Activated CD8-positive, alpha-beta memory T cell treated with anti-CD3 and anti-CD28 coated beads, Interleukin-2, amount 10 ng/mL, durations not matched to agents 7 days and 5 days (primary cell): ENCODE measurements around the gene ANKRD2. TPM values are rescaled to one million over a fixed set of nuclear protein-coding genes. Genes with fewer than 3 reads are reported as not detected.

ENCODE experiments used
- ATAC-seq: fragments of 150-1000 bp; cut with Tn5 transposase; one replicate; pipeline ENCODE4 v1.10.0; 2021; ENCODE audit warnings: moderate library complexity
- CTCF ChIA-PET: fragments of 350-600 bp; sonication (Branson Sonifier 250); formaldehyde crosslinking; loops from one replicate; lab custom pipeline; 2021; ENCODE audit warnings: antibody characterized with exemption; lab: Charles Lee
- DNase-seq: peaks from one replicate; pipeline ENCODE4 v3.0.0-alpha.2; 2020
- H3K27ac Mint-ChIP-seq: one replicate; pipeline ENCODE4 v1.8.0; 2021; ENCODE audit warnings: mild to moderate bottlenecking, mixed read lengths
- H3K27me3 Mint-ChIP-seq: one replicate; pipeline ENCODE4 v1.8.0; 2021; ENCODE audit warnings: mixed read lengths
- H3K36me3 Mint-ChIP-seq: one replicate; pipeline ENCODE4 v1.8.0; 2021; ENCODE audit warnings: mild to moderate bottlenecking, mixed read lengths
- H3K4me1 Mint-ChIP-seq: one replicate; pipeline ENCODE4 v1.8.0; 2021; ENCODE audit warnings: mixed read lengths
- H3K4me3 Mint-ChIP-seq: one replicate; pipeline ENCODE4 v1.8.0; 2021; ENCODE audit warnings: mild to moderate bottlenecking, moderate library complexity, mixed read lengths
- H3K9me3 Mint-ChIP-seq: one replicate; pipeline ENCODE4 v1.8.0; 2022; ENCODE audit warnings: low read depth, mixed read lengths
- total RNA-seq, 2 experiments: library from RNA; stranded (reverse); gene quantifications; one replicate each; pipeline ENCODE4 v1.2.3, GENCODE V29; 2021

The ANKRD2 gene
- total RNA-seq, 2 experiments from 2014 or later, result 0.26 to 0.67 TPM

- Mint-ChIP-seq H3K36me3 (no peaks in the 10 kb centered on the region), H3K27ac (no peak overlapping the region), H3K4me1 (peaks cover 4% of the 10 kb centered on the region), H3K4me3 (no peak overlapping the region), H3K27me3 (no peaks in the 10 kb centered on the region), H3K9me3 (no peaks in the 10 kb centered on the region)
- ATAC-seq, result no peak
- no peak for DNase-seq
- CTCF ChIA-PET, result interaction anchor here (1.7 kb wide), 1 partner anchor 8 kb away, joined by 4 read pairs; no protein-coding TSS in a partner anchor
These were observed 55.2 kb downstream of the ANKRD2 start for GRCh38 chr10:97627731-97628130.

GRCh38 chr10:97628228-97628627 lies 55.6 kb downstream of the ANKRD2 start:
- Mint-ChIP-seq H3K9me3 (no peaks in the 10 kb centered on the region), H3K36me3 (no peaks in the 10 kb centered on the region), H3K4me3 (no peak overlapping the region)

GRCh38 chr10:97629289-97629688 lies 56.7 kb downstream of the ANKRD2 start:
- Mint-ChIP-seq H3K36me3 (no peaks in the 10 kb centered on the region), H3K27me3 (peaks cover 3% of the 10 kb centered on the region), H3K9me3 (no peaks in the 10 kb centered on the region), H3K4me3 (no peak overlapping the region), H3K4me1 (peaks cover 12% of the 10 kb centered on the region), H3K27ac (no peak overlapping the region)
- no peak for DNase-seq
- no peak for ATAC-seq
- CTCF ChIA-PET, result no interaction called here

More at GRCh38 chr10:97628228-97628627, 55.6 kb downstream of the ANKRD2 start:
- peaks cover under 1% of the 10 kb centered on the region for H3K27me3 Mint-ChIP-seq
- DNase-seq (no peak), ATAC-seq (no peak)
- H3K4me1 Mint-ChIP-seq, result peaks cover 8% of the 10 kb centered on the region
- CTCF ChIA-PET, result interaction anchor here (1.7 kb wide), 1 partner anchor 7 kb away, joined by 4 read pairs; no protein-coding TSS in a partner anchor
- H3K27ac Mint-ChIP-seq, result no peak overlapping the region

- Mint-ChIP-seq H3K36me3 (no peaks in the 10 kb centered on the region), H3K27ac (no peak overlapping the region), H3K4me3 (no peak overlapping the region), H3K4me1 (peaks cover 12% of the 10 kb centered on the region), H3K27me3 (peaks cover 3% of the 10 kb centered on the region), H3K9me3 (no peaks in the 10 kb centered on the region)
- ATAC-seq (no peak), DNase-seq (no peak)
- CTCF ChIA-PET, result interaction anchor here (1.2 kb wide), 1 partner anchor 77 kb away, joined by 3 read pairs; no protein-coding TSS in a partner anchor
These were observed 58.5 kb downstream of the ANKRD2 start for GRCh38 chr10:97631098-97631497.

- Mint-ChIP-seq H3K9me3 (no peaks in the 10 kb centered on the region), H3K27me3 (peaks cover 3% of the 10 kb centered on the region), H3K4me3 (peak within 1 kb of the TSS; percentile 93), H3K27ac (peak within 1 kb of the TSS; percentile 84), H3K4me1 (peaks cover 12% of the 10 kb centered on the region), H3K36me3 (no peaks in the 10 kb centered on the region)
- DNase-seq (peak; percentile 93), ATAC-seq (peak; percentile 99)
- CTCF ChIA-PET, result no interaction called here
These were observed 60.6 kb downstream of the ANKRD2 start, which contains the start of gene MORN4 for GRCh38 chr10:97632949-97633884. TSS of gene MORN4 (minus strand) at chr10:97633500. CDS start at chr10:97619653, 13,847 bp downstream.

Other genes starting within 250 kb of the ANKRD2 start
- gene FRAT2, start 238.1 kb upstream of the ANKRD2 start, total RNA-seq, result 10 to 100 TPM; 11.4 to 14.4 TPM
- 10 to 100 TPM; 30.7 to 38.1 TPM for gene RRP12, start 171.4 kb upstream of the ANKRD2 start, total RNA-seq
- 100 to 1,000 TPM; 459 to 582 TPM for gene PGAM1, start 146.6 kb upstream of the ANKRD2 start, total RNA-seq
- 10 to 100 TPM; 49.5 to 56.8 TPM for gene EXOSC1, start 126.8 kb upstream of the ANKRD2 start, total RNA-seq
- gene ZDHHC16, start 126.6 kb upstream of the ANKRD2 start, total RNA-seq, result 10 to 100 TPM; 33.1 to 42.4 TPM
- 10 to 100 TPM; 81.1 to 81.6 TPM for gene MMS19, start 74.4 kb upstream of the ANKRD2 start, total RNA-seq
- gene UBTD1, start 73.9 kb upstream of the ANKRD2 start, total RNA-seq, result 1 to 10 TPM in 1 of 2 experiments, under 1 TPM in 1; 0.88 to 1.3 TPM
- gene HOGA1, start 11.6 kb downstream of the ANKRD2 start, total RNA-seq, result not detected
- not detected for gene C10orf62, start 16.9 kb downstream of the ANKRD2 start, total RNA-seq
- 1 to 10 TPM; 1.9 to 2.1 TPM for gene MORN4, start 60.7 kb downstream of the ANKRD2 start, total RNA-seq
- gene PI4K2A, start 67.9 kb downstream of the ANKRD2 start, total RNA-seq, result 10 to 100 TPM; 10.5 to 13.2 TPM
- 1 to 10 TPM; 1.8 to 1.9 TPM for gene AVPI1, start 114.5 kb downstream of the ANKRD2 start, total RNA-seq
- gene MARVELD1, start 141.0 kb downstream of the ANKRD2 start, total RNA-seq, result 1 to 10 TPM; 2.8 to 3.0 TPM
- gene ZFYVE27, start 164.3 kb downstream of the ANKRD2 start, total RNA-seq, result 10 to 100 TPM; 31.4 to 32.8 TPM
- not detected for gene SFRP5, start 199.2 kb downstream of the ANKRD2 start, total RNA-seq